Astrocyte of the hippocampus (primary cell): ENCODE measurements around the gene PLCL2.
A peak's percentile ranks its signal among the peaks of the same experiment; 100 is the strongest.

Experiments
- DNase-seq: peaks from one replicate; pipeline ENCODE4 v3.0.0; 2011; ENCODE audit warnings: low read depth, low spot score

Gene PLCL2

DNA sequence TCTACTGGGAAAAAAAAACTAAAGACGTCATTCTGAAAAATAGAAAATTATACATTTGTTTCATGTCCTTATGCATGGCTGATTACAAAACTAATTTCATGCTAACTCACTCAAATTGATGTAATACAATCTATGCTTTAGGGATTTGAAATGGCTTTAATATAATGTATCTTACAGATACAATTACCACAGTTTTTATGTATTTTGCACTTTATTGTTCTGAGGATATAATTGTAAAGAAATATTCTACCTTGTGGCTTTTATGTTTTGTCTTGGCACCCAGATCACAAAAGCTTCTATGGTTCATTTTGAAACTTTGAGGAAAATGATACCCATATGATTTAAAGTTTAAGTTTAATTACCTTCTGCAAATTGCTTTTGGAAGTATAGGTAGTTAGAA lies 122.5 kb downstream of the PLCL2 start:
- no peak for DNase-seq

DNA sequence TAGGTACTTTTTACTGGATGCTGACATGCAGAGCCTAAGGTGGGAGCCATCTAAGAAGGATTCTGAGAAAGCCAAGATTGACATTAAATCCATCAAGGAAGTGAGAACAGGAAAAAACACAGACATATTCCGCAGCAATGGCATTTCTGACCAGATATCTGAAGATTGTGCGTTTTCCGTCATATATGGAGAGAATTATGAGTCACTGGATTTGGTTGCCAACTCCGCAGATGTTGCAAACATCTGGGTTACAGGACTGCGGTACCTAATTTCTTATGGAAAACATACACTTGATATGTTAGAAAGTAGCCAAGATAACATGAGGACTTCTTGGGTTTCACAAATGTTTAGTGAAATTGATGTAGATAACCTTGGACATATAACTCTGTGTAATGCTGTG lies 125.1 kb downstream of the PLCL2 start:
- DNase-seq, result no peak

DNA sequence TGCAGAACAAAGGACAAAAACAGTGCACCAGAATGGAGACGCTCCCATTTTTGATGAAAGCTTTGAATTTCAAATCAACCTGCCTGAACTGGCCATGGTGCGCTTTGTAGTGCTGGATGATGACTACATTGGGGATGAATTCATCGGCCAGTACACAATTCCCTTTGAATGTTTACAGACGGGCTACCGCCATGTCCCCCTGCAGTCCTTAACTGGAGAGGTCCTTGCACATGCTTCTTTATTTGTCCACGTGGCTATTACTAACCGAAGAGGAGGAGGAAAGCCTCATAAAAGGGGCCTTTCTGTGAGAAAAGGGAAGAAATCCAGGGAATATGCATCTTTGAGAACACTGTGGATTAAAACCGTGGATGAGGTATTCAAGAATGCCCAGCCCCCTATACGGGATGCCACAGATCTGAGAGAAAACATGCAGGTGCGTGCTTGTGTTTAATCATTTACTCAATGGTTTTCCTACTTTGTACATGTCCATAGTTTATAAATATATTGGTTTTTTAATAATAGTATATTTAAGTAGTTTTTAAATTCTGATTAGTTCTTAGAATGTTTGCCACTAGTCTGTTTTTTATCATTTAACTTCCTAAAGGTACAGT lies 127.1 kb downstream of the PLCL2 start:
- no peak for DNase-seq

DNA sequence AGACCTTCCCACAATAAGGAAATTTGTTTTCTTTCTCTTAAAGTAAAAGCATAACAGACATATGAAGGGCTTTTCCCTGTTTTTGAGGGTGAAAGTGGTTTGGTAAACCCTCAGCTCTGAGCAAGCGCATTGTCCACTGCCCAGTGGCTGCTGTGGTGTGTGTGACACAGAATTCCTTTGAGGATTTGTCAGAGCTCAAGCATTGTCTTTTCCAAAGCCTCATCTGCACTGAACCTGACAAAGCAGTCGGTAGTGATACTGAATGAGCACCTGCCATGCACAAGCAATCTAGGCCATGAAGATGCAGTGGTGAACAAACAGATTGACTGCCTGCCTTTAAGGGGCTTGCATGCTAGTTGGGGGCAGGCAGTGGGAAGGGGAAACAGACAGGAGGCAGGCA lies 128.3 kb downstream of the PLCL2 start:
- peak; percentile 68 for DNase-seq

DNA sequence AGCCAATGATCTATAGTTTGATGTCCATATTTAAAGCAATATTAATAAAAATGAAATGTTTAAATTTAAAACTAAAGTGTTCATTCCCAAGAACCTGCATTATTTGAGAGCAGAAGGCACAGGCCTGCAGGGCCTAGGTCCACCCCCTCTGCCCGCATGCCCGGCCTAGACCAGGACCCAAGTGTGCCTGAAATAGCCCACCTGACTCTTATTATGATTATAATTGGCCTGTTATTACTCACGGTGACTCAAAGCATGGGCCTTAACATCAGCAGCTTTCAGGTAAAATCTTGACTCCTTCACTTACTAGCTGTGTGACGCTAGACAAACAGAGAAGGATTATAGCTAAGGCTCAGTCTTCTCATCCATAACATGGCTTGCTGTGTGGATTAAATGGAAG lies 128.8 kb downstream of the PLCL2 start:
- DNase-seq, result no peak

GRCh38 chr3:17014284-17014683 lies 129.5 kb downstream of the PLCL2 start:
- no peak for DNase-seq

GRCh38 chr3:17014709-17015108 lies 130.0 kb downstream of the PLCL2 start:
- no peak for DNase-seq

GRCh38 chr3:17021614-17022013 lies 136.9 kb downstream of the PLCL2 start:
- no peak for DNase-seq

DNA sequence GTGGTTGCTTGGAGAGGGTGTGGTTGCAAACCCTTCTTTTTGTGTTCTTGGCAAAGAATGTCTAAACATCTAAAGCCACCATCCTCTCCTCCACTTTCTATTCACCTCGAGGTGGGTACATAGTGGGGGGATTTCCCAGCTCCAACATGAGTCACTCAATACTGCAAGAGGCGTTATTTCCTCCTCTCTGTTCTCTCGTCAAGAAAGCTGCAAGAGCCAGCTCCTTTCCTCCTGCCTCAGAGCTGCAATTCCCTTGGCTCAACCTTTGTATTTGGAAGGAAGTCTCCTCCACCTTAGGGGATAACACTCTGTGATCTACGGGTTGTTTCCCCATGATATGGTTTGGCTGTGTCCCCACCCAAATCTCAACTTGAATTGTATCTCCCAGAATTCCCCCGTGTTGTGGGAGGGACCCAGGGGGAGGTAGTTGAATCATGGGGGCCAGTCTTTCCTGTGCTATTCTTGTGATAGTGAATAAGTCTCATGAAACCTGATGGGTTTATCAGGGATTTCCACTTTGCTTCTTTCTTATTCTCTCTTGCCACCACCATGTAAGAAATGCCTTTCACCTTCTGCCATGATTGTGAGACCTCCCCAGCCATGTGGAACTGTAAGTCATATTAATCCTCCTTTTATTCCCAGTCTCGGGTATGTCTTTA lies 138.4 kb downstream of the PLCL2 start:
- DNase-seq, result peak; percentile 47

GRCh38 chr3:17025594-17026139 lies 140.9 kb downstream of the PLCL2 start:
- DNase-seq, result no peak

DNA sequence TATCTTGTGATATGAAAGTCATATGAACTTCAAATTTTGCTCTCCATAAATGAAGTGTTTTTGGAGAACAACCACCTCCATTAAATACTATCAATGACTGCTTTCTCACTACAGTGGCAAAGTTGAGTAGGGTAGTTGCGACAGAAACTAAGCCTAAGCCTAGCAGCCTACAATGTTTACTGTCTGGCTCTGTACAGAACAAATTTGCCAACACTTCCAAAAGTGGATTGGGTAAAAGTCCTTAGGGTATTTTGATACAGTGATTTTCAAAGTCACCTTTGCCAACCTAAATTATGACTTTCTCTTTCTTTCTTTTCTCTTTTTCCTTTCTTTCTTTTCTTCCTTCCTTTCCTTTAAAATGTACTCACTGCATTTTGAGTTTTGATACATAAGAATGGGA lies 142.6 kb downstream of the PLCL2 start:
- DNase-seq, result no peak

- DNase-seq, result no peak
Measured at GRCh38 chr3:17028363-17028762, 143.6 kb downstream of the PLCL2 start.

- DNase-seq, result no peak
Measured at GRCh38 chr3:17030438-17030837, 145.7 kb downstream of the PLCL2 start.

- no peak for DNase-seq
Measured at GRCh38 chr3:17030956-17031652, 146.3 kb downstream of the PLCL2 start.

DNA sequence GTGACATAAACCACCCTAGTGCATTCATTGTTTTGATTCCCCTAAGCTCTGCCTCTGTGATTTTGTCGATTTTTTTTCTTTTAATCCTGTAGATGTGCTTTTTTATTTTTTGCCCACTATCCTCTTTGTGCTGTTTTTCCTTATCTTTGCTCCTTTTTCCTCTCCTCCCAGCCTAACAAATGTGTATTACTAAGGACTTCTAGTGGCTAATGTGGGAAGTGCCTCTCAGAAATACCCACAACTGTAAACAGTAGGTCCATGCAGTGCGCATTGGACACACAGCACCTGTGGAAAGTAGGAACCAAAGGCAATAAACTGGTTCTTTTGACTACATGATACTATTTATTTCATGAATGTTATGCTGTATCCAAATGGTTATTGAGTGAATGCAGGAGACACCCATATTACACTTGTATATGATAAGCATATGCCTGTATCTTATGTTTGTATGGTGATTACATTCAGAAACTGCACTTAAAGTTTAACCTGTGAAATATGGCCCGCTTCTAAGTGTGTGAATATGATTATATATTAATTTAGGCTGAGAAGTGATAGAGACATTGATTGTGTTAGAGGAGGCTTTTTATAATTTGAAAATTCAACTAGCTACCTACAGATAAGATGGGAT lies 147.8 kb downstream of the PLCL2 start:
- DNase-seq, result peak; percentile 62

DNA sequence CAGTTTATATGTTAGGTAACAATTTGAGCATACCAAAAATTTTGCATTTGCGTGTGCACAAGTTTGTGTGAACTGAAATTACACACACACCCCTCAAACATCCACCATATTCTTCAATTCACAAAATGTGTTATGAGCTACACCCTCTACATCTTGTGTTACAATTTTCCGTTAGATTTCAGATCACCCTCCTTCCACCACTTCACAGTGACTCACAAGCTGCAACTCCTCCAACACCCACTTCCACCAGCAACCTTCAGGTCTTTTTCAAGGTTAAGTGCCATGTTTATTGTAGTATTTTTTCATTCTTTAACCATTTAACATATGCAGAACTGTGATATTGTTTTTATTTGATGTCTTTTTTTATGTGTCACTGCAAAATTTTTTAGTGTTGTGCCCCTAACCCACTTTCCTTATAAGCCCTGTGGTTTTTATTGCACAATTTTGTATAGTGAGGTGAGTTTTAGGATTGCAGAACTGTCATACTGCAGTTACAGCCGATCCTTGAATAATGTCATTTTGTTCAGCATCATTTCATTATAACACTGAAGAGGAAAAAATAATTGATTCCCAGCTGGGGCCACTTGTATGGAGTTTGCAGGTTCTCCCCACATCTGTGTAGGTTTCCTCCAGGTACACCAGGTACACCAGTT lies 148.9 kb downstream of the PLCL2 start:
- no peak for DNase-seq

DNA sequence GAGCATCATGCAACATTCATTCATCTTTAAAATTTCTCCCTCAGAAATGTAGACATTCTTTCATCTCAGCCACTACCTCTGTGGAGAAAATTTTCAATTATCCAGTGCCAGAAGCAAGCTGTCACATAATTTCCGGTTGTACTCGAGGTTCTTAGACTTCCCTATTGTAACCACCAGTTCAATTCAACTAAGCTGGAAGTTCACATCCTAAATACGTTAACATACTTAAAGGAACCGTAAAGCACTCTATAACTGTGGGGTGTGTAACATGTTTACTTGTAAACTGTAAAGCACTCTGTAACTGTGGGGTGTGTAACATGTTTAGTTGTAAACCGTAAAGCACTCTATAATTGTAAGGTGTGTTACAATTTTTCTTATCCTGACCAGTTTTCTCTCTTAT lies 150.3 kb downstream of the PLCL2 start:
- no peak for DNase-seq

- DNase-seq, result no peak
Measured at GRCh38 chr3:17035966-17036365, 151.2 kb downstream of the PLCL2 start.

- DNase-seq, result no peak
Measured at GRCh38 chr3:17038141-17038540, 153.4 kb downstream of the PLCL2 start.

DNA sequence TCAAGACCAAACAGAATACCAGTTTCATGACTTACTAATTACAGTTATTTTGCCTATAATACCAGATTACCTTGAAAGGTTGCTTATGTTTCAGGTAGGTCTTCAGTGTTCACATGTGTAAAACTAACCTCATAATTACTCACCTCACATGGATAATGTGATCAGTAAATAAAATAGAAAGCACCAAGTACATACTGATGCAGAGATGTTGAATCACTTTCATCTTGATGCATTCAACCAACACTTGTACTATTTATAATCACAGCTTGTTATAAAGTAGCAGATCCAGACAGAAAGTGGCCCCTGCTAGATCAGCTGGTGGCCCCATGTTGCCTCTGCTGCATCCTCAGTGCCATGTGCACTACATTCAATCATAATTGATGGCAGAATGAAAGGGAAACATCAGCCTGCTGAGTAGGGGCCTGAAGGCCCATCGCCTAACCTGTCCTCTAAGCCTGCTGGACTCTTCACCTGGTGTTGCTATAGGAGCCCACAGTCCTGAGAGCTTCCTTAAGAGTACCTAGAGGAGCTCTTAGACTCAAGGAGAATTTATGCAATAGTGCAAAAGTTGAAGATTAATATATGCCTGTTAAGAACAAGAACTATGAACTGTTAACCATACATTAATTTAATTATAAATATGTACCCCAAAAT lies 154.3 kb downstream of the PLCL2 start:
- no peak for DNase-seq

GRCh38 chr3:17039594-17039993 lies 154.8 kb downstream of the PLCL2 start:
- peak; percentile 74 for DNase-seq
